Peyer's patch (tissue), 4 donors: Measurements from ENCODE around the gene EPC1.

Experiments
- CTCF ChIP-seq, 6 experiments: fragments of 450-650 bp in 4 of 6; fragments of 200-600 bp in 2 of 6; sonication (generic) in 1 of 6; IDR thresholded peaks; one replicate each; pipeline ENCODE4 v1.5.1; 2017 to 2019; ENCODE audit warnings: antibody characterized with exemption in 6 of 6, mild to moderate bottlenecking in 3 of 6, moderate library complexity in 1 of 6
- POLR2A ChIP-seq, 2 donors: fragments of 450-650 bp; IDR thresholded peaks; one replicate each; pipeline ENCODE4 v1.5.1; 2017; ENCODE audit warnings: antibody characterized with exemption in 2 of 2, mild to moderate bottlenecking in 2 of 2, moderate library complexity in 2 of 2

GRCh38 chr10:32393911-32394310 lies 47.0 kb upstream of the EPC1 start:
- TF ChIP-seq CTCF (IDR thresholded peaks at IDR 0.05) (no peak), POLR2A (IDR thresholded peaks at IDR 0.05) (no peak)
